OCI-LY1 (cell line): ENCODE measurements around the gene PI16.

ENCODE experiments used
- EZH2 ChIP-seq: fragments of 200-600 bp; sonication (generic), shearing (Covaris generic); IDR thresholded peaks from 2 replicates; pipeline ENCODE4 v1.8.0; 2017; ENCODE audit warnings: borderline replicate concordance, mixed run types, mild to moderate bottlenecking, antibody characterized with exemption, low read length, moderate library complexity, mixed read lengths
- TF ChIP-seq, protein P1 (sequence below): fragments of 200-600 bp; sonication (generic), shearing (Covaris generic); IDR thresholded peaks from 2 replicates; pipeline ENCODE4 v1.5.1; 2017; ENCODE audit warnings: mild to moderate bottlenecking, antibody characterized with exemption, low read length, moderate library complexity, mixed read lengths

DNA sequence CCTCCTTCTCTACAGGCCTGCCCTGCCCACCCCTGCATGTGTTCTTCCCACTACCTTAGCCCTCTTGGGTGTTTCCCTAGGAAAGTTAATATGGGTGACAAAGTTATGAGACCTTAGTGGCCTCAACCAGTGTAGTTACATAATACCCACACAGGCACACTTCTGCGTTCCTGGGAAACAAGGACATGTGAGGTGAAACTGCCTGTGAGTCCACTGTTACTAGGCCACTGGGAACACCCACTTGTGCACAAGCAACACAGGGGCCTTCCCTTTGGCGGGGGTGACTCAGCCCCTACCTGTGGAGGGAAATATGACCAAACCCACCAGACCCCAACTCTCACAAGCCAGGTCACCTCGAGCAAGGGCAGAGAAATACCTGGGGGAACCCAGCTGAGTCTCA is 12.8 kb downstream of the PI16 start:
- TF ChIP-seq EZH2, result no peak
- TF ChIP-seq, protein P1, sequence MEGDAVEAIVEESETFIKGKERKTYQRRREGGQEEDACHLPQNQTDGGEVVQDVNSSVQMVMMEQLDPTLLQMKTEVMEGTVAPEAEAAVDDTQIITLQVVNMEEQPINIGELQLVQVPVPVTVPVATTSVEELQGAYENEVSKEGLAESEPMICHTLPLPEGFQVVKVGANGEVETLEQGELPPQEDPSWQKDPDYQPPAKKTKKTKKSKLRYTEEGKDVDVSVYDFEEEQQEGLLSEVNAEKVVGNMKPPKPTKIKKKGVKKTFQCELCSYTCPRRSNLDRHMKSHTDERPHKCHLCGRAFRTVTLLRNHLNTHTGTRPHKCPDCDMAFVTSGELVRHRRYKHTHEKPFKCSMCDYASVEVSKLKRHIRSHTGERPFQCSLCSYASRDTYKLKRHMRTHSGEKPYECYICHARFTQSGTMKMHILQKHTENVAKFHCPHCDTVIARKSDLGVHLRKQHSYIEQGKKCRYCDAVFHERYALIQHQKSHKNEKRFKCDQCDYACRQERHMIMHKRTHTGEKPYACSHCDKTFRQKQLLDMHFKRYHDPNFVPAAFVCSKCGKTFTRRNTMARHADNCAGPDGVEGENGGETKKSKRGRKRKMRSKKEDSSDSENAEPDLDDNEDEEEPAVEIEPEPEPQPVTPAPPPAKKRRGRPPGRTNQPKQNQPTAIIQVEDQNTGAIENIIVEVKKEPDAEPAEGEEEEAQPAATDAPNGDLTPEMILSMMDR, result no peak
